Neural cell (in vitro differentiated cells): Measurements from ENCODE around the gene ARRDC2. TPM values are rescaled to one million over a fixed set of nuclear protein-coding genes. Genes with fewer than 3 reads are reported as not detected.

Experiments used
- H2AFZ ChIP-seq: fragments of 200-600, 300-800 bp; sonication (generic), shearing (Covaris generic); 2 replicates; pipeline ENCODE4 v1.6.0; 2014; ENCODE audit warnings: low read depth, mild to moderate bottlenecking, antibody characterized with exemption, low read length, moderate library complexity
- H3F3A ChIP-seq: fragments of 200-600 bp; shearing (Covaris generic); 2 replicates; pipeline ENCODE4 v1.6.1; 2016; ENCODE audit warnings: mild to moderate bottlenecking, moderate library complexity, mixed read lengths, antibody characterized with exemption, low read length; ENCODE audit not compliant: insufficient read depth, poor library complexity, severe bottlenecking
- H3K27ac ChIP-seq: fragments of 200-600, 300-800 bp; sonication (generic), shearing (Covaris generic); 2 replicates; pipeline ENCODE4 v1.5.1; 2014; ENCODE audit warnings: mild to moderate bottlenecking, low read length, moderate library complexity
- H3K27me3 ChIP-seq: fragments of 300-800, 200-600 bp; sonication (generic), shearing (Covaris generic); 2 replicates; pipeline ENCODE4 v1.6.0; 2014; ENCODE audit warnings: mild to moderate bottlenecking, low read depth, low read length, moderate library complexity; ENCODE audit not compliant: insufficient read depth
- H3K36me3 ChIP-seq: fragments of 300-800, 200-600 bp; sonication (generic), shearing (Covaris generic); 2 replicates; pipeline ENCODE4 v1.5.1; 2014; ENCODE audit warnings: mild to moderate bottlenecking, antibody characterized with exemption, low read length, moderate library complexity; ENCODE audit not compliant: insufficient read depth
- H3K4me2 ChIP-seq: fragments of 300-800, 200-600 bp; sonication (generic), shearing (Covaris generic); 2 replicates; pipeline ENCODE4 v1.6.0; 2014; ENCODE audit warnings: mild to moderate bottlenecking, low read length
- H3K4me3 ChIP-seq: fragments of 300-800, 200-600 bp; sonication (generic), shearing (Covaris generic); 2 replicates; pipeline ENCODE4 v1.5.1; 2014; ENCODE audit warnings: mild to moderate bottlenecking, low read length, moderate library complexity
- H3K79me2 ChIP-seq: fragments of 200-600 bp; shearing (Covaris generic); replicated peaks from 2 replicates; pipeline ENCODE4 v1.6.0; 2014; ENCODE audit warnings: mild to moderate bottlenecking, low read length, moderate library complexity; ENCODE audit not compliant: insufficient read depth
- H3K9ac ChIP-seq: fragments of 300-800, 200-600 bp; sonication (generic), shearing (Covaris generic); 2 replicates; pipeline ENCODE4 v1.6.1; 2016; ENCODE audit warnings: mild to moderate bottlenecking, low read length, mixed read lengths
- H3K9me2 ChIP-seq: fragments of 200-600 bp; shearing (Covaris generic); 2 replicates; pipeline ENCODE4 v1.6.1; 2016; ENCODE audit warnings: mild to moderate bottlenecking, low read length, mixed read lengths; ENCODE audit not compliant: insufficient read depth
- H3K9me3 ChIP-seq: fragments of 200-600, 300-800 bp; sonication (generic), shearing (Covaris generic); 2 replicates; pipeline ENCODE4 v1.6.1; 2016; ENCODE audit warnings: mild to moderate bottlenecking, mixed run types, low read length, moderate library complexity, mixed read lengths
- H4K20me1 ChIP-seq: fragments of 200-600 bp; shearing (Covaris generic); 2 replicates; pipeline ENCODE4 v1.6.1; 2016; ENCODE audit warnings: mild to moderate bottlenecking, mixed run types; ENCODE audit not compliant: insufficient read depth
- CTCF ChIP-seq: fragments of 450-650 bp; IDR thresholded peaks from 2 replicates; pipeline ENCODE4 v1.5.1; 2014; ENCODE audit warnings: antibody characterized with exemption, mild to moderate bottlenecking, moderate library complexity; ENCODE audit not compliant: poor library complexity, severe bottlenecking
- EP300 ChIP-seq: fragments of 450-650 bp; conservative IDR thresholded peaks from 2 replicates; pipeline ENCODE4 v1.6.1; 2014; ENCODE audit warnings: antibody characterized with exemption, mild to moderate bottlenecking, moderate library complexity; ENCODE audit not compliant: poor library complexity, severe bottlenecking
- EZH2 ChIP-seq: fragments of 200-600, 300-800 bp; shearing (Covaris generic), sonication (generic); IDR thresholded peaks from 2 replicates; pipeline ENCODE4 v1.6.1; 2014; ENCODE audit warnings: antibody characterized with exemption, low read length, borderline replicate concordance, mild to moderate bottlenecking; ENCODE audit not compliant: insufficient read depth, poor library complexity, severe bottlenecking
- MXI1 ChIP-seq: fragments of 450-650 bp; conservative IDR thresholded peaks from 2 replicates; pipeline ENCODE4 v1.6.1; 2014; ENCODE audit warnings: antibody characterized with exemption, mild to moderate bottlenecking; ENCODE audit not compliant: poor library complexity, severe bottlenecking
- POLR2AphosphoS5 ChIP-seq: IDR thresholded peaks from 2 replicates; pipeline ENCODE4 v1.6.1; 2012
- RAD21 ChIP-seq: fragments of 450-650 bp; conservative IDR thresholded peaks from 2 replicates; pipeline ENCODE4 v1.6.1; 2014; ENCODE audit warnings: antibody characterized with exemption, mild to moderate bottlenecking, moderate library complexity
- REST ChIP-seq: IDR thresholded peaks from 2 replicates; pipeline ENCODE4 v1.6.1; 2012; ENCODE audit warnings: borderline replicate concordance
- SMC3 ChIP-seq: fragments of 450-650 bp; conservative IDR thresholded peaks from 2 replicates; pipeline ENCODE4 v1.6.1; 2014; ENCODE audit warnings: antibody characterized with exemption, mild to moderate bottlenecking, moderate library complexity; ENCODE audit not compliant: poor library complexity
- TAF1 ChIP-seq: IDR thresholded peaks from 2 replicates; pipeline ENCODE4 v1.6.1; 2012; ENCODE audit warnings: low read depth
- polyA plus RNA-seq: library from polyadenylated mRNA; depleted of rRNA; stranded (reverse); fragments of >200 nt; gene quantifications from 2 replicates; pipeline ENCODE4 v1.2.3, GENCODE V29; 2014

The ARRDC2 gene
- polyA plus RNA-seq, 1 donor from 2014 or later = 3.6 TPM

GRCh38 chr19:17977021-17977420 lies 30.9 kb upstream of the ARRDC2 start:
- Histone ChIP-seq H3K79me2 (no peaks in the 10 kb centered on the region), H4K20me1 (no peaks in the 10 kb centered on the region), H3K27ac (no peak overlapping the region), H3F3A (no peaks in the 10 kb centered on the region), H3K9ac (no peak overlapping the region), H3K9me3 (no peaks in the 10 kb centered on the region), H3K4me2 (no peak overlapping the region), H2AFZ (no peak overlapping the region), H3K4me3 (no peak overlapping the region), H3K27me3 (no peaks in the 10 kb centered on the region), H3K36me3 (no peaks in the 10 kb centered on the region), H3K9me2 (no peaks in the 10 kb centered on the region)
- TF ChIP-seq POLR2AphosphoS5 = no peak
- no peak for TF ChIP-seq CTCF
- no peak for TF ChIP-seq SMC3
- TF ChIP-seq REST = no peak
- no peak for TF ChIP-seq EZH2
- no peak for TF ChIP-seq EP300
- TF ChIP-seq MXI1 = no peak
- no peak for TF ChIP-seq RAD21
- TF ChIP-seq TAF1 = no peak

- Histone ChIP-seq H3K4me3 (no peak overlapping the region), H2AFZ (no peak overlapping the region), H3K79me2 (no peaks in the 10 kb centered on the region), H3K27ac (no peak overlapping the region), H3F3A (no peaks in the 10 kb centered on the region), H3K27me3 (no peaks in the 10 kb centered on the region), H3K9ac (no peak overlapping the region), H4K20me1 (no peaks in the 10 kb centered on the region), H3K36me3 (no peaks in the 10 kb centered on the region), H3K4me2 (no peak overlapping the region), H3K9me2 (no peaks in the 10 kb centered on the region), H3K9me3 (no peaks in the 10 kb centered on the region)
- TF ChIP-seq MXI1 (no peak), CTCF (no peak), RAD21 (no peak), POLR2AphosphoS5 (no peak)
Observed at GRCh38 chr19:17977488-17977887, 30.5 kb upstream of the ARRDC2 start.
